RPMI7951 (cell line): ENCODE measurements around the gene ABCA9. TPM values are rescaled to one million over a fixed set of nuclear protein-coding genes. Genes with fewer than 3 reads are reported as not detected.
"Not testable (repeated sequence)": the region's sequence is repeated elsewhere in the genome, so short reads cannot be mapped to it uniquely, and the experiment has no call there.

Experiments used
- DNase-seq: peaks from one replicate; pipeline ENCODE4 v3.0.0-alpha.2; 2012; ENCODE audit warnings: low read depth
- total RNA-seq: library from RNA; depleted of rRNA; stranded (reverse); fragments of >200 nt; shearing (Covaris generic); gene quantifications from 2 replicates; pipeline ENCODE4 v1.2.3, GENCODE V29; 2014

The ABCA9 gene
- total RNA-seq, 1 experiment from 2014 or later = not detected

DNA sequence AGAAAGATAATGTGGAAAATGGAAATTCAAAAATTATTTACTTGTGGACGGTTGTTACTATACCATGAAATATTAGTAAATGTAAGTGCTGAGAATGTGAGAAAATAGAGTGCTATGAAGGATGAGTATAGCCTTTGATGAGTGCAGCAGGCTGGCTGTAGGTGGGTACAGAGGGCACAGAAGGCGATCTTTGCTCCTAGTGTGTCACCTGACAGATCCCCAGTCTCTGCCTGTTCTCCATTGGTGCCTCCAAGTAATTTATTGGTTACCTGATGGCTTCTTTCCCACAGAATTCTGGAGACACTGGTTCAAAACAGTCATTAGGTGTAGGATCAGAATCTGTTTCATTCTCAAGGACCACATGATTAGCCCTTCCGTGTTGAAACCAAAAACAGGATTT, 28.9 kb downstream of the ABCA9 start:
- DNase-seq = no peak

DNA sequence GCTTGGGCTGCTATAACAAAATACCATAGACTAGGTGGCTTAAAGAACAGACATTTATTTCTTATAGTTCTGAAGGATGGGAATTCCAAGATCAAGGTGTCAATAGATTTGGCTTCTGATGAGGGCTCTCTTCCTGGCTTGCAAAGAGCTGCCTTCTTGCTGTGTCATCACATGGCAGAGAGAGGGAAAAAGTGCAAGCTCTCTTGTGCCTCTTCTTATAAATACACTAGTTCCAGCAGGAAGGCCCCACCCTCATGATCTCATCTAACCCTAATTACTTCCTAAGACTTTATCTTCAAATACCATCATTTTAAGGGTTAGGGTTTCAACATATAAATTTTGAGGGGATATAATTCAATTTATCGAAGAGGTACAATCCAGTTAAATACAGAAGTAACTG, 30.6 kb downstream of the ABCA9 start:
- no peak for DNase-seq

DNA sequence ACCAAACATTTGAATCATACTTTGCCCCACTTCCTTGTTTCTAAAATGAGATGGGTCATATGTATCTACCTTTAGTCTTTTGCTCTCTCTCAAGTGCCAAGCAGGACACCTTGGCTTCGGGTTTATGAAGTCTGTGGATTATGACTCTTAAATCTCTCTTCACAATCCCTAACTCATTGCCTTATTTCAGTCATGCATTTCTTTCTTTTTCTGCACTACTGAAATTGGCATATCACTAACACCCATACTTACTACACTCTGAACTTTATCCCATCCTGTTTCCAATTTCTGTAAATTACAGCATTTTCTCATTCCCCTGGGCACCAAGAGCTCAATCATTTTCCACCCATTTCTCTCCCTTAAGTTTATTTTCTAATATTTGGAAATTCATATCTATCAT, 42.0 kb downstream of the ABCA9 start:
- DNase-seq = no peak

DNA sequence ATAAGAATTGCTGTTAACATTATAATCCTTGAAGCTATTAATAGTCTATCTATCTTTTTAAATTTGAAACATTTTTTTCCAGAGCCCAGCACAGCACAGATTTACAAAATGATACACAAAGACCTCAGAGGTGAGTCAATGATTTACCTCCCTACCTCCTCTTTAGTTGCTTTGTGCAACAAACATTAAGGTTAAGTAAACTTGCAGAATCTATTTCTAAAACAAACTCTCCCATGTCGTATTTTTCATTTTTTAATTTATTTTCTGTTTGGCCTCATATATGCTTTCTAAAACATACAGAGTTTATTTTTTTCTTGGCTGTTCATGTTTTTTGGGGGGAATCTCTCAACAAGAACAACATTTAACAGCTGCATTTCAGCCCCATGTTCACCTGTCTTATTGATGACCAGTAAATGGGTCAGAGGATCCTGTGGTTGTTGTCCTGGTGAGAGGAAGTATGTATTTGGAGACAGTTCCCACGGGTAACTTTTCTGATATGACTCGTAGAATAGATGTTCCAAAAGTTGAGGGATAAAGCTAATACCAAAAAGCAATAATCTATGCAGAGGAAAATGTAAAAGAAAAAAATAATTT, 42.6 kb downstream of the ABCA9 start:
- DNase-seq = no peak

DNA sequence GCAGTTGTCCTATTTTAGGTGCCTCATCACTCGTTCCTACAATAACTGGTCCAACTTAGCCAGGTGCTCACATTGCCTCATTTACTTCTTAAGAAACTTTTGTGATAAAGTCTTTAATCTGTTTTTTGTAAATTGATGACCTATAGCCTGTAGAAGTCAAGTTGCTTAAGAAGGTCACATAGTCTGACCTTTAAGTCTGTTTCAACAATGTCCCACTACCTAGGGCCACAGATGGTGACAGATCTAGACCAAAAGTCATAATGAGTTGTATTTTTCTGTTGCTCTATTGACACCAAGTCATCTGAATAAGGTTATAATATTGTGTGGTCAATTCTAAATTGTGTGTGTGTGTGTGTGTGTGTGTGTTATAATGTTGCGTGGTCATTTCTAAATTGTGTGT, 45.1 kb downstream of the ABCA9 start:
- DNase-seq = no peak

DNA sequence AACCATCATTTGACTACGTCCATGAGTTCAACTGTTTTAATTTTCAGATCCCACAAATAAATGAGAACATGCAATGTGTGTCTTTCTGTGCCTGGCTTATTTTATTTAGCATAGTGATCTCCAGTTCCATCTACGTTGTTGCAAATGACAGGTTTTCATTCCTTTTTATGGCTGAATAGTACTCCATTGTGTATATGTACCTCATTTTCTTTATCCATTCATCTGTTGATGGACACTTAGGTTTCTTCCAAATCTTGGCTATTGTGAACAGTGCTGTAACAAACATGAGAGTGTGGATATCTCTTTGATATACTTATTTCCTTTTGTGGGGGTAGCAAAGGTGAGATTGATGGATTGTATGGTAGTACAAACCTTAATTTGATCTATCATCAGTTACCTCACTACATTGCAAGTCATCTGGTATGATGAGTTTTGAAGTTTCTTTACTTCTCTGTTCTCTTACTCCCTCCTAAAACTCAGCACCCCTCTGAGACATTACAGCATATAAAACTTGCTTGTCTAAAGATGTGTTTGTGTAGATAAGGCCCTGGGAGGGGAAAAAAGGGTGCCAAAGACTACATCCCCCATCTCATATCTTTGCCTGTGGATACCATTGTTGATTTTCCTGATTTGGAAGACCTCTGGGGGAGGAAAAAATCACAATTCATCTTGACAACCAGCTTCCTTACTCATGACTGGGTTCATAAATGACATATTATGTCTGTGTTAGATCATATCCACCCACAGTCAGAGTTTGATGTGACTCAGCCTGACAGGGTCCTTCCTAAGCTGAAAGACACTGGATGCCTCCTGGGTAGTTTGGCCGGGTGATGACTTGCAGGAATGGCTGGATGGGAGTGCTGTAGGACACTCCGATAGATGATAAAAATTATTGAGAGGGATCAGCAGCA, 47.6 kb downstream of the ABCA9 start:
- peak; percentile 21 for DNase-seq

DNA sequence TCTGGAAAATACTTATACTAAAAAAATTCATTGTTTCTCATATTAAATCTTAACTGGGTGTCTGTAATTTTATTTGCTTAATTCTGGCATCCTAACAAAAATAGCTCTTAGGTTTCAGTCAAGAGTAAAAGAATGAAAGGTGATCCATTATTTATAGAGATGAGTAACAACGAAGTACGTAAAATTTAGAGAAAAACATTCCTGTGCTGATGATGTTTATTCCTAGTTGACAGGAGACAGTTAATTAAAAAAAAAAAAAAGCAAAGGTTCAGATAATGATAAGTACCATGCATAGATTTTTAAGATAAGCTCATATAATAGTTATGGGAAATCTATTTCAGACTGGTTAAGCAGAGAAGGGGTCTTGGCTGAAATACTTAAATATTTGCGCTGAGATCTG, 50.8 kb downstream of the ABCA9 start:
- DNase-seq = no peak

DNA sequence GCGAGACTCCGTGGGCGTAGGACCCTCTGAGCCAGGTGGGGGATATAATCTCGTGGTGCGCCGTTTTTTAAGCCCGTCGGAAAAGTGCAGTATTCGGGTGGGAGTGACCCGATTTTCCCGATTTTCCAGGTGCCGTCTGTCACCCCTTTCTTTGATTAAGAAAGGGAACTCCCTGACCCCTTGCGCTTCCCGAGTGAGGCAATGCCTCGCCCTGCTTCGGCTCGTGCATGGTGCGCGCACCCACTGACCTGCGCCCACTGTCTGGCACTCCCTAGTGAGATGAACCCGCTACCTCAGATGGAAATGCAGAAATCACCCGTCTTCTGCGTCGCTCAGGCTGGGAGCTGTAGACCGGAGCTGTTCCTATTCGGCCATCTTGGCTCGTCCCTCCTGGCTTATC, 56.0 kb downstream of the ABCA9 start:
- not testable (repeated sequence) for DNase-seq

DNA sequence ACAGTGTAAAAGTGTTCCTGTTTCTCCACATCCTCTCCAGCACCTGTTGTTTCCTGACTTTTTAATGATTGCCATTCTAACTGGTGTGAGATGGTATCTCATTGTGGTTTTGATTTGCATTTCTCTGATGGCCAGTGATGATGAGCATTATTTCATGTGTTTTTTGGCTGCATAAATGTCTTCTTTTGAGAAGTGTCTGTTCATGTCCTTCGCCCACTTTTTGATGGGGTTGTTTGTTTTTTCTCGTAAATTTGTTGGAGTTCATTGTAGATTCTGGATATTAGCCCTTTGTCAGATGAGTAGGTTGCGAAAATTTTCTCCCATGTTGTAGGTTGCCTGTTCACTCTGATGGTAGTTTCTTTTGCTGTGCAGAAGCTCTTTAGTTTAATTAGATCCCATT, 61.0 kb downstream of the ABCA9 start:
- not testable (repeated sequence) for DNase-seq

DNA sequence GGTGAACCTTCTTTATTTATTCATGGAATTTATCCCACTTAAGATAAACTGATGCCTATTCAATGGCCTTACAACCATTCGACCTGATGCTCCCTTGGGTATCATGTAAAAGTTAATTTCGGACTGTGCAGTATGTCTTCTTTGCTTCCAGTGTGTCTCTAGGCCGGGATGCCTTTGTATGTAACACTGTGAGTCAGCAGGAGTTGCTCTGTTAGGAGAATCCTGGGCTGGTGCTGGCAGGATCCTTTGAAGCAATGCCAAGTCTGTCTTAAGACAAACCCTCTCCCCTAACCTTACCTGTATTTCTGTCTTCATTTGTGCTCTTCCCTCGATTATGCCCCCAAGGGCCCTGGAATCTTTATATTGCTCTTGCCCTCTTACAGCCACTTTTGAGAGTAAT, 67.6 kb downstream of the ABCA9 start:
- DNase-seq = no peak

DNA sequence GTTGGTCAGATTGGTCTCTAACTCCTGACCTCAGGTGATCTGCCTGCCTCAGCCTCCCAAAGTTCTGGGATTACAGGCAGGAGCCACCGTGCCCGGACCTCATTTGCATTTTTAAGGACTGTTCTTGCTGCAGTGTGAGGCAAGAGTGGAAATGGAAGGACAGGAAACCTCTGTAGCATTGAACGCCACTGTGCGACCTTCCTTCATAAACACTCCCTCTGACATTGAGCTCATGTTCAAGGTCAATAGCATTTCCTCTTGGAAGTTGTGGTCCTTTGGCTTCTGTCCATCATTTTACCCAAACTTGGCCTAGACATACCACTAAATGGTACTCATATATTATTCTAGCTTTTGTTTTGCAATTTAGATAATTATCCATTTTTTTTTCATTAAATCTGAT, 72.8 kb downstream of the ABCA9 start:
- no peak for DNase-seq

DNA sequence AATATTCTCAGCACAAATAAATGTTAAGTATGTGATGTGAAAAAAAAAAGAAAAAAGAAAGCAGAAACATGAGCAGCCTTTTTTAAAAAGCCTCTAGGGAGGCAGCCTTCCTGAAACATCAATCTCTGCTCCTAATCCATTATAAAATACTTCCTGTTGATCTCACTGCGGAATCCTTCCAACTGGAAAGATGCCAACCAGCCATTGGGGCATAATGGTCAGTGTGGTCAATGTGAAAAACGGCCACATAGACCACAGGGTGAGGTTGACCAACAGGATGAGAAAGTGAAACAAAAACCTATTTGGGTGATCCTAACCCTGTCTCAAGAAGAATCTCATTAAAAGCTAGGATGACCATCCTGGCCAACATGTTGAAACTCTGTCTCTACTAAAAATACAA, 79.4 kb downstream of the ABCA9 start:
- DNase-seq = peak; percentile 92

DNA sequence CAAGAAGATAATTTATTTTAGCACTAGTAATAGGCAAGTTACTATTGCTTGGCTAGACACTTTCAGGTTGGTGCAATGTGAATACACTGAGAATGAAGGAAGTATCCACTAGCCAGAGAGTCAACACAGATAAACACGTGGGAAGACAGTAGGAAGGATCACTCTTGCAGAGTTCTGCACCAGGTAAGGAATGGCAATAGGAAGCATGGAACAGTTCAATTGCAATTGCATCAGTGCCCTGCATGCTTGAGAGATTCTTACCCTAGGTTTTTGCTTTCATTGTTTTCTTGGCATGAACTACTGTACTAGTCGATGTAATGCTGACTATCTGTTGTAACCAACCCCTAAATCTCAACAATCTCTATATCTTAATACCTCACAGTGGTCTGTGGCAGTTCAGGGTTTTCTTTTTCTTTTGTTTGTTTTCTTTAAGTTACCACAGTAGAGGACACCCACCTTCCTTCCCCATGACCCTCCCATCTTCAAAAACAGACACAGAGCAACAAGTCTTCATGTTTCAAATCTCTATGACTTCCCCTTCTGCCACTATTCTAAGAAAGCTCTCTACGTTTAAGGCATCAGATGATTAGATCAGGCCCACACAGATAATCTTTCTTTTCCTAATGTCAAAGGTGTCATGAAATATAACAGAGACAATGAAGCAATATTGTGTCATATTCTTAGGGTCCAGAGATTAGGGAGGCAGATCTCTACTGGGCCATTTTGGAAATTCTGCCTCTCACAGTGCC, 87.5 kb downstream of the ABCA9 start:
- no peak for DNase-seq

DNA sequence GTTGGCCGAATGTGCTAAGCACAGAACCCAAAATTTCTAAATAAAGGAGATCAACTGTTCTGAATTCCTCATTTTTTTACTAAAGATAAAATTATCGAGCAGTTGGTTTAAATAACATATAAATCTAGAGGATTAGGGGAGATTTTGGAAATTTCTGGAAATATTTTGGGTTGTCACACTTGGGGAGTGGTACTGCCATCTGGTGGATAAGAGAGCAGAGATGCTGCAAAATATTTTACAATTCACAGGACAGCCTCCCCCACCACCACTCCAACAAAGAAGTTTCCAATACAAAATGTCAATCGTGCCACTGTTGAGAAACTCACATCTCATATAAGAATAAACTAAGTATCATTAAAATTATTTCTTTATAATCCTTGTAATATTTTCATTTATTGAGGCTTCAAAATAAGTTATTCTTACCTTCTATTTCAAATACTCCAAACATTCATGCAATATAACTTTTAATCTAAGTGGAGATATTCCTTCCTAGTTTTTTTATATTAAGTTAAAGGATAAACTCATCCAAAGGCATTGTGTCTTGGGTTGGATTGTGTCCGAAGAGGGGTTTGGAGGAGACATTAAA, 88.5 kb downstream of the ABCA9 start:
- peak; percentile 17 for DNase-seq

DNA sequence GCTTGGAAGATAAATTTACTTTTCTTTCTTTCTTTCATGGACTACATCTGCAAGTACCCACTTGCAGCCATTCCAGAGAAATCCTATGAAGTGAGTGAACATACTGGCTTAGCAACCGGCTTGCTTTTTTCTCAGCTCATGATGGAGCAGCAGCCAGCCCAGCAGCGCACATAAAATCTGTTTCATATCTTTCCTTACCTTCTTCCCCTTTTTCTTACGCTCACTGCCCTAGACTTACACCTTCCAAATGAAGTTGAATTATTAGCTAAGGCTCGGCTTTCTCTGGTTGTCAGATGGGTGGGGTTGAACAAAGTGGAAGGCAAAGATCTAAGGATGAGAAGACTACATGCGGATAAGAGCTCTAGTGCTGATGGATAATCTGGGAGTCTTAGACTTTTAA, 91.6 kb downstream of the ABCA9 start:
- no peak for DNase-seq

DNA sequence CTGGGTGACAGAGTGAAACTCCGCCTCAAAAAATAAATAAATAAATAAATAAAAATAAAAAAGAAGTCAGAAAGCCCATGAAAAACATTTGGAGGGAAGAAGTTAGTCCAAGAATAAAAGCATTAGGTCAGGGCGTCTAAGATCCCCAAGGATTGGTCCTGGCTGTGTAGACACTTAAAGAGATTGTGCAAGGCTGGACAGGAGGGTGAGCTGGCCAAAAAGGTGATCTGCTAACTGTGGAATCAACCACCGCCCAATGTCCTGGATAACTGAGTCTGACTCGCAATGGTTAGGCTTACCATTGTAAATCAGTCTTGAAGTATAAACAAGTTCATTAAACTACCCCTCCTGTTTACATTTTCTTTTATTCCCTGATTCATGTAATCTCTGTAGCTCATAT, 96.8 kb downstream of the ABCA9 start:
- no peak for DNase-seq

DNA sequence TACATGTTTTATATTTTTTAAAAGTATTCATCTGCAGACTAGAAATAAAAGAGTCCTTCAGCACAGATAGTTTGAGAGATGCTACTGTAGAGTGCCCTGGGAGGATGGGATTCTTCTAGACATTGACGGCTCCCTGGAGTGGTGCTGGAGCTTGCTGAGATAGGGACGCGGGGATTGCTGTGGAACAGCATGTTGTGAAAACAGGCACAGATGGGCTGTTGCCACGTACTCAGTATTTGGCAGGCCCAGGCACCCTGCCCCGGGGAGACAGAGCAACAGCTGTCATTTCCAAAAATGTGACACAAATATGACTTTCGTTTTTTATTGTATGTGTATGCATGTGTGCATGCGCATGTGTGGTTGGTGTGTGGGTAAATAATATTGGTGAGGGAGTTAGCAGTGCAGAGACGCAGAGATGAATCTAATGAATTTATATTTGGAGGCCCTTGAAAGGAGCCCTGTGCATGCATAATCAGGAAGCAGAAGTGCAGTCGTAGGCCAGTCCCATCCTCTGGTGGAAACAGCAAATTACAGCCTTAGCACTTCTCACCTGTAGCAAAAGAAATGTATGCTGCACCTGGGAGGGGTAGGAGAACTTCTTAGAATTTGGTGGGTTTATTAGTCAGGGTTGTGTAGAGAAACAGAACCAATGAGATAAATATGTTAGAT, 99.4 kb downstream of the ABCA9 start:
- DNase-seq = no peak

DNA sequence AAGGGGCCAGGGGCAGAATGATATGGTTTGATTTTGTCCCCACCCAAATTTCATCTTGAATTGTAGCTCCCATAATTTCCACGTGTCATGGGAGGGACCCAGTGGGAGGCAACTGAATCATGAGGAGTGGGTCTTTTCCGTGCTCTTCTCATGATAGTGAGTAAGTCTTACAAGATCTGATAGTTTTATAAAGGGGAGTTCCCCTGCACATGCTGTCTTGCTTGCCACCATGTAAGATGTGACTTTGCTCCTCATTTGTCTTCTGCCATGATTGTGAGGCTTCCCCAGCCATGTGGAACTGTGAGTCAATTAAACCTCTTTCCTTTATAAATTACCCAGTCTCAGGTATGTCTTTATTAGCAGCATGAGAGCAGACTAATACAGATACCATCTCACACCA, 101.6 kb downstream of the ABCA9 start:
- DNase-seq = not testable (repeated sequence)

DNA sequence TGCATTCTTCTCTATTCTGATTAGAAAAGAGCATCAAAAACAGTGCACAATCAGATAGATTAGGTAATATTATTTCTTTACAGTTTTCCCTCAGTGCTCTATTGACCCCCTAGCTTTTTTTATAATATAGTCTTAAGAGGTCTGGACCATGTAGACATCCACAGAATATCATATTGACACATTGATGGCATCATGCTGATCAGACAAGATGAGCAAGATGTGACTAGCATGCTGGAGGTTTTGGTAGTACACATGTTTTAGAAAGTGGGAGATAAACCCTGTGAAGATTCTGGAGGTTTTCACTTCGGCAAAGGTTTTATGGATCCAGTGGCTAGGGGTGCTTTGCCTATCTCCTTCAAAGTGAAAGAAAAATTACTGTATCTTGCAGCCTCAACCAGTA, 102.8 kb downstream of the ABCA9 start:
- DNase-seq = no peak

DNA sequence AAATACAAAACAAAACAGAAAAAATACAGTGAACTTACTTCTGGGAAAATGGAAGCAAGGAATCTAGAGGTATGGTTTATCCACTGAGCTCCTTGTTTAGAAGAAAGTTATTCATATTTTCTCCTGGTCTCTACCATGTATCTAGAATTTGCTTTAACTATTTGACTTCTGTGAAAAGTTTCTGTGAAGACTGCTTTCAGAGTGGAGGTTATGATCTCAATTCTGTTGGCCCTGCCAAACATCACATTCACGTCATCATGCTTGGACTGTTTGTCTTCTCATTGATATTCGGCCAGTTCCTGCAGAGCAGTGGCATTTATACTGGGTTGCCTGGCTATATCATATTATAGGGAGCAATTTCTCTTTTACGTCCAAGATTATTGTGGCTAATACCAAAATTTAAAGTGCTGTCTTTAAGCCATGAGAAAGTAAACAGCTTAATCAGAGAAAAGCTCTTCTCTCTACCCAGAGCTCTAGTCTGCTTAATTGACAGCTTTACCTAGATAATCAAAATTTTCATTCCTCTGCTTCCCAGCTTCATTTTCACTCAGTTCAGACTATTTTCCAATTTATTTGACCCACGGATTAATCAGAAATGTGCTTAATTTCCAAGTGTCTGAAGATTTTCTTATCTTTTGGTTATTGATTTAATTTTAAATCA, 105.4 kb downstream of the ABCA9 start, which contains the start of gene ABCA8:
Gene ABCA8 (minus strand): TSS at position 212 of the 661 bp plus-strand sequence. CDS start 13,358 bp downstream, outside the sequence.
- DNase-seq = no peak
